K562 (cell line): ENCODE measurements around the gene ZNF234. TPM values are rescaled to one million over a fixed set of nuclear protein-coding genes. Genes with fewer than 3 reads are reported as not detected.
A peak's percentile ranks its signal among the peaks of the same experiment; 100 is the strongest.

Experiments
- BCL6 ChIP-seq: fragments of 250-450 bp; sonication (Bioruptor Pico); IDR thresholded peaks from 2 replicates; pipeline ENCODE4 v1.4.0; 2020
- CBFA2T3 ChIP-seq: fragments of 450-650 bp; IDR thresholded peaks from 2 replicates; pipeline ENCODE4 v1.6.1; 2017
- CREBBP ChIP-seq: IDR thresholded peaks from one replicate; pipeline ENCODE4 v1.6.1; 2012; ENCODE audit warnings: low read depth, mild to moderate bottlenecking, control low read depth, inconsistent platforms, low read length
- CXXC5 ChIP-seq: fragments of 250-450 bp; sonication (Bioruptor Pico); IDR thresholded peaks from 2 replicates; pipeline ENCODE4 v1.8.0; 2022; ENCODE audit warnings: inconsistent platforms, mild to moderate bottlenecking, moderate library complexity
- FOSL1 ChIP-seq: fragments of 200-800 bp; sonication (Bioruptor generic); conservative IDR thresholded peaks from 2 replicates; pipeline ENCODE4 v1.6.1; 2016; ENCODE audit warnings: missing genetic modification characterization, missing compliant biosample characterization
- FOXA3 ChIP-seq, 2 experiments: fragments of 450-650 bp in 1 of 2; sonication (generic) in 1 of 2; formaldehyde crosslinking; IDR thresholded peaks in 1 of 2; conservative IDR thresholded peaks in 1 of 2; 2 replicates each; pipeline versions ENCODE4 v1.4.0 to v1.8.0; 2020 to 2022; ENCODE audit warnings: mild to moderate bottlenecking in 2 of 2, missing genetic modification reagents in 1 of 2
- KAT2B ChIP-seq: IDR thresholded peaks from one replicate; pipeline ENCODE4 v1.6.1; 2012; ENCODE audit warnings: low read depth, mild to moderate bottlenecking, control low read depth, inconsistent platforms, low read length, moderate library complexity
- MAZ ChIP-seq, 2 experiments: fragments of 450-650 bp in 1 of 2; sonication (generic) in 1 of 2; formaldehyde crosslinking; IDR thresholded peaks in 1 of 2; conservative IDR thresholded peaks in 1 of 2; 2 replicates each; pipeline versions ENCODE4 v1.4.0 to v1.5.0; 2020; ENCODE audit warnings: mild to moderate bottlenecking in 1 of 2, missing genetic modification reagents in 1 of 2
- RBM15 ChIP-seq: fragments of 200-400 bp; formaldehyde crosslinking; IDR thresholded peaks from 2 replicates; pipeline ENCODE4 v1.6.1; 2018; ENCODE audit warnings: mild to moderate bottlenecking, low read length, moderate library complexity; ENCODE audit not compliant: insufficient read depth
- SMARCA5 ChIP-seq: fragments of 450-650 bp; IDR thresholded peaks from 2 replicates; pipeline ENCODE4 v1.6.1; 2016
- SUPT5H ChIP-seq: fragments of 450-650 bp; IDR thresholded peaks from 2 replicates; pipeline ENCODE4 v1.6.1; 2016
- TAF9B ChIP-seq: fragments of 450-650 bp; IDR thresholded peaks from 2 replicates; pipeline ENCODE4 v1.6.1; 2018; ENCODE audit warnings: mild to moderate bottlenecking; ENCODE audit not compliant: partially characterized antibody
- polyA plus RNA-seq, 8 experiments: library from polyadenylated mRNA; depleted of rRNA in 4 of 8; stranded (reverse) in 5 of 8; unstranded in 3 of 8; fragments of >200 nt; fragmentation: Nextera tagmentation in 2 of 8; fragmentation: Illumina TruSeq in 1 of 8; extraction: Ambion mirVana in 2 of 8; extraction: Trizol in 1 of 8; gene quantifications; 2 replicates each; pipeline versions ENCODE4 v1.2.1 to v1.2.3, GENCODE V29; 2011 to 2014; ENCODE audit warnings: inconsistent platforms in 1 of 8, missing spikeins in 1 of 8
- total RNA-seq, 7 experiments: library from RNA; depleted of rRNA in 6 of 7; stranded (reverse); fragments of >200 nt in 6 of 7; fragmentation: Illumina TruSeq in 2 of 7; extraction: Trizol in 2 of 7; gene quantifications; 2 replicates each; pipeline versions ENCODE4 v1.2.1 to v1.2.3, GENCODE V29; 2011 to 2021; ENCODE audit warnings: low replicate concordance in 1 of 7
- TF ChIP-seq, protein P1 (sequence below): fragments of 450-650 bp; IDR thresholded peaks from 2 replicates; pipeline ENCODE4 v1.6.1; 2016; ENCODE audit warnings: mild to moderate bottlenecking, moderate library complexity
- TF ChIP-seq, protein P2 (sequence below): fragments of 450-650 bp; IDR thresholded peaks from 2 replicates; pipeline ENCODE4 v1.7.1; 2018; ENCODE audit warnings: mild to moderate bottlenecking, low read depth; ENCODE audit not compliant: partially characterized antibody

Gene ZNF234
- total and polyA plus RNA-seq, 9 of the 15 experiments (the other 6 are each of a cell fraction or from before 2014, with no cell fraction given), result 0.82 to 2.9 (median 1.5) TPM

DNA sequence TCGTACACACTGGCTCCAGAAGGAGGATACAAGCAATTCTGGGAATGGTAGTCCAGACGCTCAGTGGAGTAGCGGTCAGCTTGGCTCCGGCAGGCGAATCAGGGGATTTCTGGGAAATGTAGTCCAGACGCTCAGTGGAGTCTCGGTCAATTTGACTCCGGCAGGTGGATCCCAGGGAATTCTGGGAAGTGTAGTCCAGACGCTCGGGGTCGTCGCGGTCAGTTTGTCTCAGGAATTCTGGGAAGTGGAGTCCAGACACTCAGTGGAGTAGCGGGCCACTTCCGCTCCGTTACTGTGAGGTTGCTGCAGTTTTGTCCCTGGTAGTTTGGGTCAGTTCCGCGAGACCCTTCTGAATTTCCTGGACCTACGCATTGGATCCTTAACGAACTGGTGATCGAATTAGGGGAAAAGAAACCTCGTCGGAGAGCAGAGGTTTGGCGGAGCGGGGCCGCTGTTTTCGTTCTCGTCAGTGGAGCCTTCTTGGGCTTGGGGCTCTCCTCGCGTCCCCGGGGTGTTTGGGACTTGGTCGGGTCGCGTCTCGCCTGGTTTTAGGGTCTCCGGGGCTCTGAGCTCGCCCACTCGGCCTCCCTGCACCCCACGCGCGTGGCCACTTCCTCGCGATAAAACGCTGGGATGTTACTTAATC lies 28.1 kb upstream of the ZNF234 start, which contains the start of gene ZNF225 (continued):
- TF ChIP-seq, protein P1, sequence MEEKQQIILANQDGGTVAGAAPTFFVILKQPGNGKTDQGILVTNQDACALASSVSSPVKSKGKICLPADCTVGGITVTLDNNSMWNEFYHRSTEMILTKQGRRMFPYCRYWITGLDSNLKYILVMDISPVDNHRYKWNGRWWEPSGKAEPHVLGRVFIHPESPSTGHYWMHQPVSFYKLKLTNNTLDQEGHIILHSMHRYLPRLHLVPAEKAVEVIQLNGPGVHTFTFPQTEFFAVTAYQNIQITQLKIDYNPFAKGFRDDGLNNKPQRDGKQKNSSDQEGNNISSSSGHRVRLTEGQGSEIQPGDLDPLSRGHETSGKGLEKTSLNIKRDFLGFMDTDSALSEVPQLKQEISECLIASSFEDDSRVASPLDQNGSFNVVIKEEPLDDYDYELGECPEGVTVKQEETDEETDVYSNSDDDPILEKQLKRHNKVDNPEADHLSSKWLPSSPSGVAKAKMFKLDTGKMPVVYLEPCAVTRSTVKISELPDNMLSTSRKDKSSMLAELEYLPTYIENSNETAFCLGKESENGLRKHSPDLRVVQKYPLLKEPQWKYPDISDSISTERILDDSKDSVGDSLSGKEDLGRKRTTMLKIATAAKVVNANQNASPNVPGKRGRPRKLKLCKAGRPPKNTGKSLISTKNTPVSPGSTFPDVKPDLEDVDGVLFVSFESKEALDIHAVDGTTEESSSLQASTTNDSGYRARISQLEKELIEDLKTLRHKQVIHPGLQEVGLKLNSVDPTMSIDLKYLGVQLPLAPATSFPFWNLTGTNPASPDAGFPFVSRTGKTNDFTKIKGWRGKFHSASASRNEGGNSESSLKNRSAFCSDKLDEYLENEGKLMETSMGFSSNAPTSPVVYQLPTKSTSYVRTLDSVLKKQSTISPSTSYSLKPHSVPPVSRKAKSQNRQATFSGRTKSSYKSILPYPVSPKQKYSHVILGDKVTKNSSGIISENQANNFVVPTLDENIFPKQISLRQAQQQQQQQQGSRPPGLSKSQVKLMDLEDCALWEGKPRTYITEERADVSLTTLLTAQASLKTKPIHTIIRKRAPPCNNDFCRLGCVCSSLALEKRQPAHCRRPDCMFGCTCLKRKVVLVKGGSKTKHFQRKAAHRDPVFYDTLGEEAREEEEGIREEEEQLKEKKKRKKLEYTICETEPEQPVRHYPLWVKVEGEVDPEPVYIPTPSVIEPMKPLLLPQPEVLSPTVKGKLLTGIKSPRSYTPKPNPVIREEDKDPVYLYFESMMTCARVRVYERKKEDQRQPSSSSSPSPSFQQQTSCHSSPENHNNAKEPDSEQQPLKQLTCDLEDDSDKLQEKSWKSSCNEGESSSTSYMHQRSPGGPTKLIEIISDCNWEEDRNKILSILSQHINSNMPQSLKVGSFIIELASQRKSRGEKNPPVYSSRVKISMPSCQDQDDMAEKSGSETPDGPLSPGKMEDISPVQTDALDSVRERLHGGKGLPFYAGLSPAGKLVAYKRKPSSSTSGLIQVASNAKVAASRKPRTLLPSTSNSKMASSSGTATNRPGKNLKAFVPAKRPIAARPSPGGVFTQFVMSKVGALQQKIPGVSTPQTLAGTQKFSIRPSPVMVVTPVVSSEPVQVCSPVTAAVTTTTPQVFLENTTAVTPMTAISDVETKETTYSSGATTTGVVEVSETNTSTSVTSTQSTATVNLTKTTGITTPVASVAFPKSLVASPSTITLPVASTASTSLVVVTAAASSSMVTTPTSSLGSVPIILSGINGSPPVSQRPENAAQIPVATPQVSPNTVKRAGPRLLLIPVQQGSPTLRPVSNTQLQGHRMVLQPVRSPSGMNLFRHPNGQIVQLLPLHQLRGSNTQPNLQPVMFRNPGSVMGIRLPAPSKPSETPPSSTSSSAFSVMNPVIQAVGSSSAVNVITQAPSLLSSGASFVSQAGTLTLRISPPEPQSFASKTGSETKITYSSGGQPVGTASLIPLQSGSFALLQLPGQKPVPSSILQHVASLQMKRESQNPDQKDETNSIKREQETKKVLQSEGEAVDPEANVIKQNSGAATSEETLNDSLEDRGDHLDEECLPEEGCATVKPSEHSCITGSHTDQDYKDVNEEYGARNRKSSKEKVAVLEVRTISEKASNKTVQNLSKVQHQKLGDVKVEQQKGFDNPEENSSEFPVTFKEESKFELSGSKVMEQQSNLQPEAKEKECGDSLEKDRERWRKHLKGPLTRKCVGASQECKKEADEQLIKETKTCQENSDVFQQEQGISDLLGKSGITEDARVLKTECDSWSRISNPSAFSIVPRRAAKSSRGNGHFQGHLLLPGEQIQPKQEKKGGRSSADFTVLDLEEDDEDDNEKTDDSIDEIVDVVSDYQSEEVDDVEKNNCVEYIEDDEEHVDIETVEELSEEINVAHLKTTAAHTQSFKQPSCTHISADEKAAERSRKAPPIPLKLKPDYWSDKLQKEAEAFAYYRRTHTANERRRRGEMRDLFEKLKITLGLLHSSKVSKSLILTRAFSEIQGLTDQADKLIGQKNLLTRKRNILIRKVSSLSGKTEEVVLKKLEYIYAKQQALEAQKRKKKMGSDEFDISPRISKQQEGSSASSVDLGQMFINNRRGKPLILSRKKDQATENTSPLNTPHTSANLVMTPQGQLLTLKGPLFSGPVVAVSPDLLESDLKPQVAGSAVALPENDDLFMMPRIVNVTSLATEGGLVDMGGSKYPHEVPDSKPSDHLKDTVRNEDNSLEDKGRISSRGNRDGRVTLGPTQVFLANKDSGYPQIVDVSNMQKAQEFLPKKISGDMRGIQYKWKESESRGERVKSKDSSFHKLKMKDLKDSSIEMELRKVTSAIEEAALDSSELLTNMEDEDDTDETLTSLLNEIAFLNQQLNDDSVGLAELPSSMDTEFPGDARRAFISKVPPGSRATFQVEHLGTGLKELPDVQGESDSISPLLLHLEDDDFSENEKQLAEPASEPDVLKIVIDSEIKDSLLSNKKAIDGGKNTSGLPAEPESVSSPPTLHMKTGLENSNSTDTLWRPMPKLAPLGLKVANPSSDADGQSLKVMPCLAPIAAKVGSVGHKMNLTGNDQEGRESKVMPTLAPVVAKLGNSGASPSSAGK, result no peak
- no peak for TF ChIP-seq FOXA3 (CRISPR knock-in tag; conservative IDR thresholded peaks at IDR 0.05 in 1 of 2, IDR thresholded peaks at IDR 0.05 in 1 of 2)
- TF ChIP-seq CREBBP, result no peak
- TF ChIP-seq, protein P2, sequence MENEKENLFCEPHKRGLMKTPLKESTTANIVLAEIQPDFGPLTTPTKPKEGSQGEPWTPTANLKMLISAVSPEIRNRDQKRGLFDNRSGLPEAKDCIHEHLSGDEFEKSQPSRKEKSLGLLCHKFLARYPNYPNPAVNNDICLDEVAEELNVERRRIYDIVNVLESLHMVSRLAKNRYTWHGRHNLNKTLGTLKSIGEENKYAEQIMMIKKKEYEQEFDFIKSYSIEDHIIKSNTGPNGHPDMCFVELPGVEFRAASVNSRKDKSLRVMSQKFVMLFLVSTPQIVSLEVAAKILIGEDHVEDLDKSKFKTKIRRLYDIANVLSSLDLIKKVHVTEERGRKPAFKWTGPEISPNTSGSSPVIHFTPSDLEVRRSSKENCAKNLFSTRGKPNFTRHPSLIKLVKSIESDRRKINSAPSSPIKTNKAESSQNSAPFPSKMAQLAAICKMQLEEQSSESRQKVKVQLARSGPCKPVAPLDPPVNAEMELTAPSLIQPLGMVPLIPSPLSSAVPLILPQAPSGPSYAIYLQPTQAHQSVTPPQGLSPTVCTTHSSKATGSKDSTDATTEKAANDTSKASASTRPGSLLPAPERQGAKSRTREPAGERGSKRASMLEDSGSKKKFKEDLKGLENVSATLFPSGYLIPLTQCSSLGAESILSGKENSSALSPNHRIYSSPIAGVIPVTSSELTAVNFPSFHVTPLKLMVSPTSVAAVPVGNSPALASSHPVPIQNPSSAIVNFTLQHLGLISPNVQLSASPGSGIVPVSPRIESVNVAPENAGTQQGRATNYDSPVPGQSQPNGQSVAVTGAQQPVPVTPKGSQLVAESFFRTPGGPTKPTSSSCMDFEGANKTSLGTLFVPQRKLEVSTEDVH, result peak; percentile 7
- no peak for TF ChIP-seq CBFA2T3
- peak; percentile 28 to 29; a peak in 1 of 4 replicates for TF ChIP-seq MAZ (CRISPR knock-in tag; conservative IDR thresholded peaks at IDR 0.05 in 1 of 2, IDR thresholded peaks at IDR 0.05 in 1 of 2)
- TF ChIP-seq SMARCA5, result no peak
- TF ChIP-seq TAF9B, result peak; percentile 14
- TF ChIP-seq FOSL1, result 0 out of 2 replicates have a peak, but pooled peaks have one; percentile 5
- TF ChIP-seq RBM15, result no peak
- TF ChIP-seq SUPT5H, result peak; percentile 78
- 0 out of 2 replicates have a peak, but pooled peaks have one; percentile 29 for TF ChIP-seq BCL6
- TF ChIP-seq KAT2B, result no peak
- TF ChIP-seq CXXC5 (CRISPR knock-in tag), result peak; percentile 82
